ACC112 (cell line): ENCODE measurements around the gene MKNK2.
A peak's percentile ranks its signal among the peaks of the same experiment; 100 is the strongest.

Experiments used
- H2AFZ ChIP-seq: fragments of 200-600 bp; sonication (generic); one replicate; pipeline ENCODE4 v1.6.0; 2017; ENCODE audit warnings: antibody characterized with exemption, low read length; ENCODE audit not compliant: unreplicated experiment
- H3K27ac ChIP-seq: fragments of 200-600 bp; sonication (generic); 2 replicates; pipeline ENCODE4 v1.5.1; 2014; ENCODE audit warnings: low read depth, mild to moderate bottlenecking, antibody characterized with exemption, low read length, moderate library complexity
- H3K27me3 ChIP-seq: fragments of 200-600 bp; sonication (generic); 2 replicates; pipeline ENCODE4 v1.6.1; 2014; ENCODE audit warnings: mild to moderate bottlenecking, antibody characterized with exemption, low read length, moderate library complexity, mixed read lengths; ENCODE audit not compliant: insufficient read depth
- H3K36me3 ChIP-seq: fragments of 200-600 bp; sonication (generic); 2 replicates; pipeline ENCODE4 v1.6.1; 2016; ENCODE audit warnings: mild to moderate bottlenecking, antibody characterized with exemption, low read length, moderate library complexity, mixed read lengths; ENCODE audit not compliant: insufficient read depth
- H3K4me1 ChIP-seq: fragments of 200-600 bp; sonication (generic); one replicate; pipeline ENCODE4 v1.6.1; 2016; ENCODE audit warnings: low read length, mixed read lengths; ENCODE audit not compliant: insufficient read depth, unreplicated experiment, control insufficient read depth
- H3K4me3 ChIP-seq: fragments of 200-600 bp; sonication (generic); 2 replicates; pipeline ENCODE4 v1.5.1; 2014; ENCODE audit warnings: mild to moderate bottlenecking, low read depth, low read length
- H3K79me2 ChIP-seq: fragments of 200-600 bp; sonication (generic); one replicate; pipeline ENCODE4 v1.6.0; 2016; ENCODE audit warnings: low read length; ENCODE audit not compliant: control insufficient read depth, unreplicated experiment, insufficient read depth

Gene MKNK2

DNA sequence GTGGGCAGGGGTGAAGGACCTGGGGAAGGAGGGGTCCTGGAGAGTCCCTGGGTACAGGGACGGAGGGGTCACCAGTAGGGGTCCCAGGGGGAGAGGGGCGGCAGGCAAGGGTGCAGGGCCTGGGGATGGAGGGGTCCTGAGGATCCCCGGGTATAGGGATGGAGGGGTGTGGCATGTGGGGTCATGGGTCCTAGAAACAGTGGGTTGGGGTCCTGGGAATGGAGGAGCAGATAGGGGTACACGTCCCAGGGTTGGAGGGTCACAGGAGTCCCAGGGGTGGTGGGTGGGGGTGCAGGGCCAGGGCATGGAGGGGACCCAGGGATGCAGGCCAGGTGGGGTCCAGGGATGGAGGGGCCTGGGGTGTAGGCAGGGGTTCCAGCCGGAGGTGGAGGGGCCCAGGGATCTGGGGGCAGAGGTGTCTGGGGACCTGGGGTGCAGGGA lies 36.9 kb downstream of the MKNK2 start:
- H3K4me3 ChIP-seq = peak overlapping the region; percentile 80; the same call in 1 of the 2 replicates
- H3K4me1 ChIP-seq = peaks cover 3% of the 10 kb centered on the region
- H3K27me3 ChIP-seq = no peaks in the 10 kb centered on the region
- no peaks in the 10 kb centered on the region for H3K36me3 ChIP-seq
- H2AFZ ChIP-seq = no peak overlapping the region
- no peak overlapping the region for H3K27ac ChIP-seq
- peaks cover 30% of the 10 kb centered on the region for H3K79me2 ChIP-seq

DNA sequence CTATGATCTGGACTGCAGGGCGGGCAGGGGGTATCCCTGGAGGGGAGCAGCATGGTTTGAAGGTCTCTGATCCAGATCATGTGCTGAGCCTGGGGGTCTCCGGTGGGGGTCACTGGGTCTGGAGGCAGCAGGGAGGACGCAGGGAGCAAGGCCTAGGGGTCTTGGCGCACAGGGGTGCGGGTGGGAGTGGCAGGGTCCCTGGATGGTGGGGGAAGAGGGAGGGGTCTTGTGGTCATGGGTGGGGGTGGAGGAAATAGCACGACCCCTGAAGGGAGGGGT lies 37.4 kb downstream of the MKNK2 start:
- H3K79me2 ChIP-seq = peaks cover 30% of the 10 kb centered on the region
- H3K4me1 ChIP-seq = peaks cover 3% of the 10 kb centered on the region
- no peak overlapping the region; the same call in 1 of the 2 replicates for H3K4me3 ChIP-seq
- no peak overlapping the region for H3K27ac ChIP-seq
- H3K27me3 ChIP-seq = no peaks in the 10 kb centered on the region
- H2AFZ ChIP-seq = no peak overlapping the region
- no peaks in the 10 kb centered on the region for H3K36me3 ChIP-seq

DNA sequence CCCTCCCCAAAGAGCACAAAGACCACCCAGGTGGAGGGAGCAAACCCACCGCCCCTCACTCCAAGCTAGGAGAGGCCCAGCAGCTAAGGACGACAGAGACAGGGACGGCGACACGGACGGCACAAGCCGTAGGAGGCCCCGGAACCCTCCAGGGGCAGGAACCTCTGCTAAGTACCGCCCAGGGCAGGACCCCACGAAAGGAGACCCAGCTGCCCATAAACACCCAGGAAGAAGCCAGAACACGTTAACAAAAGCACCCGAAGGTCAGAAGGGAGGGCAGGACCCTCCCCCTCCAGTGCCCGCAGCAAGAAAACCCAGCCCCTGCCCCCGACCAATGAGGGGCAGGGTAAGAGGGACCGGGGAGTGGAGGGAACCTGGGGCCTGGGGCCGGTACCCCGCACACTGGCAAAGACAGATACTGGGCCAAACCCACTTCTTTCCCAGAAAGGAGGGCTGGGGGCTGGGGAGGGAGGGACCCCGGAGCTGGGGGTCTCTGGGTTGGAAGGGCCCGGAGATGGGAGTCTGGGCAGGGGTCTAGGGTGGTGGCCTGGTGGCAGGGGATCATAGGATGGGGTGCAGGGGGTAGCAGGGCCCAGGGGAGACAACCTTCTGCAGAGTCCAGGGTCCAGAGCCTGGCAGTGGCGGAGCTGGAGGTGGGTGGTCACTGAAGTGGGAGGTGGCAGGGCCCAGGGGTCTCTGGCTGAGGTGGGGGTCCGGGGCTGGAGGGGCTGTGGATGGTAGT lies 37.9 kb downstream of the MKNK2 start:
- Histone ChIP-seq H3K4me3 (no peak overlapping the region; the same call in 1 of the 2 replicates), H3K79me2 (peaks cover 30% of the 10 kb centered on the region), H2AFZ (no peak overlapping the region), H3K4me1 (peaks cover 3% of the 10 kb centered on the region), H3K27me3 (no peaks in the 10 kb centered on the region), H3K27ac (no peak overlapping the region), H3K36me3 (no peaks in the 10 kb centered on the region)

- Histone ChIP-seq H2AFZ (no peak overlapping the region), H3K36me3 (no peaks in the 10 kb centered on the region), H3K4me1 (peaks cover 2% of the 10 kb centered on the region), H3K79me2 (peaks cover 30% of the 10 kb centered on the region), H3K4me3 (no peak overlapping the region), H3K27ac (no peak overlapping the region), H3K27me3 (no peaks in the 10 kb centered on the region)
These were observed 39.9 kb downstream of the MKNK2 start for GRCh38 chr19:2011169-2011568.

GRCh38 chr19:2010135-2010668 lies 40.8 kb downstream of the MKNK2 start:
- no peak overlapping the region for H2AFZ ChIP-seq
- H3K79me2 ChIP-seq = peaks cover 30% of the 10 kb centered on the region
- no peak overlapping the region for H3K4me3 ChIP-seq
- no peaks in the 10 kb centered on the region for H3K27me3 ChIP-seq
- H3K36me3 ChIP-seq = no peaks in the 10 kb centered on the region
- H3K27ac ChIP-seq = no peak overlapping the region
- no peaks in the 10 kb centered on the region for H3K4me1 ChIP-seq

GRCh38 chr19:2003874-2004273 lies 47.2 kb downstream of the MKNK2 start:
- Histone ChIP-seq H3K27me3 (no peaks in the 10 kb centered on the region), H3K79me2 (no peaks in the 10 kb centered on the region), H3K4me1 (no peaks in the 10 kb centered on the region), H3K36me3 (no peaks in the 10 kb centered on the region), H2AFZ (no peak overlapping the region), H3K4me3 (no peak overlapping the region), H3K27ac (no peak overlapping the region)

DNA sequence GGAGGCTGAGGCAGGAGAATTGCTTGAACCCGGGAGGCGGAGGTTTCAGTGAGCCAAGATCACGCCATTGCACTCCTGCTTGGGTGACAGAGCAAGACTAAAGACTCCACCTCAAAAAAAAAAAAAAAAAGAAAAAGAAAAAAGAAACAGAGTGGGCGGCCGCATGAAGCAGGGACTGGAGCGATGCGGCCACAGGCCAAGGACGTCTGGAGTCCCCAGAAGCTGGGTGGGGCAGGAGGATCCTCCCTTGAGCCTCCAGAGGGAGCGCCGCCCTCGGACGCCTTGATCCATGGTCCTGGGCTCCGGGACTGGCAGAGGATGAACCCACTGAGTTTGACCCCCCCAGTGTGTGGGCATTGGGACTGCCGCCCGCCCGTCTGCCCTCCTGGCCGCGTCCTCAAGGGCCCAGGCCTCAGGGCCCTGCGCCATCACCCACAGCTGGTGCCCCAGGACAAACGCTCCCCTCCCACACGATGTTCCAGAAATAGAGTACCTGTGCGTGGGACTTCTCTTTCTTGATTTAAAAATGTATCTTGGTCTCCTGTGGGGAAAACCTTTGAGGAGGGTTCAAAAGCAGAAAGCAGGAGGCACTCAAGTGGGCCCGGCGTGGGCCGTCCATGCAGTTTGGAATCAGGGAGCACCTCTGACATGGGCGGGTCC lies 51.1 kb downstream of the MKNK2 start:
- H3K27me3 ChIP-seq = no peaks in the 10 kb centered on the region
- no peak overlapping the region for H2AFZ ChIP-seq
- H3K4me3 ChIP-seq = no peak overlapping the region
- H3K4me1 ChIP-seq = no peaks in the 10 kb centered on the region
- H3K79me2 ChIP-seq = no peaks in the 10 kb centered on the region
- H3K27ac ChIP-seq = no peak overlapping the region
- peaks cover 4% of the 10 kb centered on the region for H3K36me3 ChIP-seq

GRCh38 chr19:1998712-1999708 lies 52.0 kb downstream of the MKNK2 start:
- Histone ChIP-seq H3K79me2 (no peaks in the 10 kb centered on the region), H3K27ac (no peak overlapping the region), H3K27me3 (no peaks in the 10 kb centered on the region), H3K36me3 (peaks cover 4% of the 10 kb centered on the region), H3K4me3 (no peak overlapping the region), H3K4me1 (no peaks in the 10 kb centered on the region), H2AFZ (no peak overlapping the region)

DNA sequence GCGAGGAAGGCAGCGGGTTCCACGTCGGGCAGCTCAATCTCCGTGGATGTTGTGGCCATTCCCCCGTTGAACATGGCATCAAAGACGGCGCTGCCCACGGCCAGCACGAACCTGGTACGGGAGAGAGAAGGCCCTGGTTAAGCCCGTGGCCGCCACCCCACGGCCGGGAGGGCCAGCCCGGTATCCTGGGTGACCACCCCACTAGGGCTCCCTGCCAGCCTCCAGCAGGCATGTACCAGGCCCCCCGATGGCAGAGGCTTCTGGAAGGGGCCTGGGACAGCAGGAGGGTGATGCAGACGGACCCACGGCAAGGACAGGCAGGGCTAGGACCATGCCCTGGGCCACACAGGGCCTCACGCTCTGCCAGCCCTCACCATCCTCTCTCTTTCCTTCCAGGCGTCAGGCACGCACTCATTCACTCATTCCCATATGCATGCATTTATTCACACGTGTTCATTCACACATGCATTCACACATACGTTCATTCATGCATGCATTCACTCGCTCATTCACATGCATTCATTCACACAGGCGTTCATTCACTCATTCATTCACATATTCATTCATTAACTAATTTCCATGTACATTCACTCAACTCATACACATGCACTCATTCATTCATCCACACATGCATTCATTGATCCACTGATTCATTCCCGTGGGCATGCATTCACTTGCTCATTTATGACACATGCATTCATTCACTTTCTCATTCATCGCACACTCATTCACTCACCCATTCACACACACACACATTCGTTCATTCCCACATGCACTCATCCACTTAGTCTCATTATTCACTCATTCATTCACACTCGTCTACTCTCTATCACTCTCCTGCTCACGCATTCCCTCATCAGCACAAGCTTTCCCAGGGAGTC lies 53.5 kb downstream of the MKNK2 start:
- no peak overlapping the region for H3K27ac ChIP-seq
- H3K4me3 ChIP-seq = no peak overlapping the region
- no peaks in the 10 kb centered on the region for H3K79me2 ChIP-seq
- no peaks in the 10 kb centered on the region for H3K27me3 ChIP-seq
- H2AFZ ChIP-seq = no peak overlapping the region
- H3K4me1 ChIP-seq = no peaks in the 10 kb centered on the region
- peaks cover 4% of the 10 kb centered on the region for H3K36me3 ChIP-seq
